GM23338 (cell line): Measurements from ENCODE around the gene USP6NL. TPM values are rescaled to one million over a fixed set of nuclear protein-coding genes. Genes with fewer than 3 reads are reported as not detected.

Experiments used
- ATAC-seq: fragments of 200-7000 bp; cut with Tn5 transposase; 3 replicates; pipeline ENCODE4 v1.9.1; 2020
- DNase-seq: peaks from one replicate; pipeline ENCODE4 v3.0.0-alpha.2; 2015; ENCODE audit warnings: low spot score
- H2AFZ ChIP-seq: fragments of 200-600 bp; sonication (generic); 2 replicates; pipeline ENCODE4 v1.8.0; 2016; ENCODE audit warnings: antibody characterized with exemption, mild to moderate bottlenecking, moderate library complexity
- H3F3A ChIP-seq: fragments of 200-600 bp; sonication (generic); replicated peaks from 2 replicates; pipeline ENCODE4 v1.8.0; 2017; ENCODE audit warnings: antibody characterized with exemption, mixed run types, low read depth
- H3K27ac ChIP-seq: fragments of 200-600 bp; sonication (generic); 2 replicates; pipeline ENCODE4 v1.6.1; 2016; ENCODE audit warnings: low read depth
- H3K27me3 ChIP-seq: fragments of 200-600 bp; sonication (generic); 2 replicates; pipeline ENCODE4 v1.8.0; 2016; ENCODE audit warnings: mild to moderate bottlenecking, mixed run types, moderate library complexity; ENCODE audit not compliant: insufficient read depth
- H3K36me3 ChIP-seq: fragments of 200-600 bp; sonication (generic); 2 replicates; pipeline ENCODE4 v1.8.0; 2016; ENCODE audit warnings: mild to moderate bottlenecking; ENCODE audit not compliant: insufficient read depth
- H3K4me1 ChIP-seq: fragments of 200-600 bp; sonication (generic); 2 replicates; pipeline ENCODE4 v1.8.0; 2016; ENCODE audit warnings: mild to moderate bottlenecking, moderate library complexity; ENCODE audit not compliant: insufficient read depth
- H3K4me2 ChIP-seq: fragments of 200-600 bp; sonication (generic); 2 replicates; pipeline ENCODE4 v1.7.1; 2017; ENCODE audit warnings: mixed run types
- H3K4me3 ChIP-seq: fragments of 200-600 bp; sonication (generic); 2 replicates; pipeline ENCODE4 v1.6.1; 2016; ENCODE audit warnings: mixed run types
- H3K79me2 ChIP-seq: fragments of 200-600 bp; sonication (generic); replicated peaks from 2 replicates; pipeline ENCODE4 v1.8.0; 2017; ENCODE audit warnings: mild to moderate bottlenecking; ENCODE audit not compliant: insufficient read depth
- H3K9me2 ChIP-seq: fragments of 200-600 bp; sonication (generic); 2 replicates; pipeline ENCODE4 v1.8.0; 2017; ENCODE audit not compliant: insufficient read depth
- H4K20me1 ChIP-seq: fragments of 200-600 bp; sonication (generic); replicated peaks from 2 replicates; pipeline ENCODE4 v1.8.0; 2017; ENCODE audit warnings: mild to moderate bottlenecking; ENCODE audit not compliant: insufficient read depth
- H3K27ac Mint-ChIP-seq: 2 replicates; pipeline ENCODE4 v1.8.0; 2020; ENCODE audit warnings: inconsistent platforms, mild to moderate bottlenecking, moderate library complexity, mixed read lengths
- H3K27me3 Mint-ChIP-seq: 3 replicates; pipeline ENCODE4 v1.8.0; 2022; ENCODE audit warnings: low read depth, mild to moderate bottlenecking, moderate library complexity, mixed read lengths, inconsistent platforms; ENCODE audit not compliant: insufficient read depth, poor library complexity
- H3K36me3 Mint-ChIP-seq: 3 replicates; pipeline ENCODE4 v1.8.0; 2021; ENCODE audit warnings: low read depth, mild to moderate bottlenecking, inconsistent platforms, moderate library complexity, mixed read lengths
- H3K4me1 Mint-ChIP-seq: 3 replicates; pipeline ENCODE4 v1.8.0; 2020; ENCODE audit warnings: mild to moderate bottlenecking, inconsistent platforms, mixed read lengths
- H3K4me3 Mint-ChIP-seq: 3 replicates; pipeline ENCODE4 v1.8.0; 2021; ENCODE audit warnings: moderate library complexity, mild to moderate bottlenecking, inconsistent platforms, mixed read lengths
- H3K9me3 Mint-ChIP-seq: 3 replicates; pipeline ENCODE4 v1.8.0; 2020; ENCODE audit warnings: moderate library complexity, mild to moderate bottlenecking, inconsistent platforms, mixed read lengths
- CREB1 ChIP-seq: fragments of 250-450 bp; sonication (Bioruptor Pico); IDR thresholded peaks from 2 replicates; pipeline ENCODE4 v1.5.0; 2020; ENCODE audit warnings: low read depth, mild to moderate bottlenecking, moderate library complexity
- ETS1 ChIP-seq: IDR thresholded peaks from 2 replicates; pipeline ENCODE4 v1.6.1; 2016; ENCODE audit warnings: antibody characterized with exemption
- EZH2 ChIP-seq: fragments of 200-600 bp; sonication (generic); IDR thresholded peaks from one replicate; pipeline ENCODE4 v1.8.0; 2017; ENCODE audit warnings: antibody characterized with exemption, mild to moderate bottlenecking, low read depth; ENCODE audit not compliant: unreplicated experiment
- JUNB ChIP-seq: IDR thresholded peaks from one replicate; pipeline ENCODE4 v1.6.1; 2016; ENCODE audit warnings: antibody characterized with exemption; ENCODE audit not compliant: unreplicated experiment
- NANOG ChIP-seq: IDR thresholded peaks from 2 replicates; pipeline ENCODE4 v1.6.1; 2016; ENCODE audit warnings: antibody characterized with exemption, borderline replicate concordance
- POLR2AphosphoS5 ChIP-seq: IDR thresholded peaks from 2 replicates; pipeline ENCODE4 v1.6.1; 2016; ENCODE audit warnings: antibody characterized with exemption, low read depth
- REST ChIP-seq: IDR thresholded peaks from one replicate; pipeline ENCODE4 v1.6.1; 2018; ENCODE audit warnings: antibody characterized with exemption; ENCODE audit not compliant: unreplicated experiment
- ZNF114 ChIP-seq: fragments of 250-450 bp; sonication (Bioruptor Pico); IDR thresholded peaks from 2 replicates; pipeline ENCODE4 v1.5.0; 2020; ENCODE audit warnings: mild to moderate bottlenecking, moderate library complexity
- ZNF331 ChIP-seq: fragments of 250-450 bp; sonication (Bioruptor Pico); IDR thresholded peaks from 2 replicates; pipeline ENCODE4 v1.5.0; 2020; ENCODE audit warnings: low read depth, mild to moderate bottlenecking, moderate library complexity
- ZNF462 ChIP-seq: fragments of 250-450 bp; sonication (Bioruptor Pico); IDR thresholded peaks from 2 replicates; pipeline ENCODE4 v1.5.0; 2020; ENCODE audit warnings: mild to moderate bottlenecking, moderate library complexity
- polyA plus RNA-seq: library from polyadenylated mRNA; unstranded; fragments of >200 nt; fragmentation: Nextera tagmentation; extraction: Ambion mirVana; gene quantifications from 2 replicates; pipeline ENCODE4 v1.2.1, GENCODE V29; 2016
- total RNA-seq: library from RNA; depleted of rRNA; stranded (reverse); fragments of >200 nt; shearing (Covaris generic); gene quantifications from 2 replicates; pipeline ENCODE4 v1.2.3, GENCODE V29; 2014

The USP6NL gene
- total and polyA plus RNA-seq, 2 experiments from 2014 or later, result 8.1 to 29.7 TPM

- TF ChIP-seq ZNF462 (CRISPR knock-in tag), result no peak
- no peak for TF ChIP-seq NANOG
- TF ChIP-seq JUNB, result no peak
- TF ChIP-seq ETS1, result no peak
- TF ChIP-seq ZNF331 (CRISPR knock-in tag), result no peak
- no peak for TF ChIP-seq POLR2AphosphoS5
- no peak for TF ChIP-seq CREB1 (CRISPR knock-in tag)
- TF ChIP-seq EZH2, result no peak
Measured at GRCh38 chr10:11573497-11573896, 38.0 kb downstream of the USP6NL start (continued).

- no peaks in the 10 kb centered on the region for H3K27me3 ChIP-seq
- H4K20me1 ChIP-seq, result peaks cover 15% of the 10 kb centered on the region
- H3K4me2 ChIP-seq, result no peak overlapping the region
- DNase-seq, result no peak
- H2AFZ ChIP-seq, result no peak overlapping the region
- no peak overlapping the region for H3K27ac ChIP-seq
- no peaks in the 10 kb centered on the region for H3K36me3 ChIP-seq
- H3K9me3 Mint-ChIP-seq, result no peaks in the 10 kb centered on the region
- no peak for ATAC-seq
- H3F3A ChIP-seq, result no peaks in the 10 kb centered on the region
- H3K9me2 ChIP-seq, result no peaks in the 10 kb centered on the region
- peaks cover 37% of the 10 kb centered on the region for H3K4me1 Mint-ChIP-seq
- H3K36me3 Mint-ChIP-seq, result no peaks in the 10 kb centered on the region
- peaks cover 100% of the 10 kb centered on the region for H3K79me2 ChIP-seq
- H3K27ac Mint-ChIP-seq, result no peak overlapping the region
- H3K27me3 Mint-ChIP-seq, result peaks cover 3% of the 10 kb centered on the region
- H3K4me3 Mint-ChIP-seq, result no peak overlapping the region
- peaks cover 15% of the 10 kb centered on the region; the same call in 1 of the 2 replicates for H3K4me1 ChIP-seq
- no peak overlapping the region for H3K4me3 ChIP-seq
- no peak for TF ChIP-seq REST
- TF ChIP-seq CREB1 (CRISPR knock-in tag), result no peak
- TF ChIP-seq ZNF114 (CRISPR knock-in tag), result no peak
Measured at GRCh38 chr10:11570751-11571150, 40.7 kb downstream of the USP6NL start.
